Smooth muscle cell (in vitro differentiated cells): Measurements from ENCODE around the gene PTGDS. TPM values are rescaled to one million over a fixed set of nuclear protein-coding genes. Genes with fewer than 3 reads are reported as not detected.

Source experiments
- DNase-seq: peaks from one replicate; lab custom pipeline; 2025; ENCODE audit not compliant: unreplicated experiment; lab: John Stamatoyannopoulos, UW
- H2AFZ ChIP-seq: fragments of 200-600 bp; sonication (generic); 2 replicates; pipeline ENCODE4 v1.6.0; 2016; ENCODE audit warnings: antibody characterized with exemption, low read depth, mild to moderate bottlenecking
- H3F3A ChIP-seq: fragments of 200-600 bp; sonication (generic); 2 replicates; pipeline ENCODE4 v1.6.0; 2017; ENCODE audit warnings: antibody characterized with exemption, low read depth
- H3K27ac ChIP-seq: fragments of 200-600 bp; sonication (generic); 2 replicates; pipeline ENCODE4 v1.5.1; 2016; ENCODE audit warnings: low read depth, mild to moderate bottlenecking
- H3K27me3 ChIP-seq: fragments of 200-600 bp; sonication (generic); 2 replicates; pipeline ENCODE4 v1.6.1; 2016; ENCODE audit warnings: low read depth, mild to moderate bottlenecking
- H3K36me3 ChIP-seq: fragments of 200-600 bp; sonication (generic); 2 replicates; pipeline ENCODE4 v1.5.1; 2016; ENCODE audit warnings: low read depth
- H3K4me1 ChIP-seq: fragments of 200-600 bp; sonication (generic); 2 replicates; pipeline ENCODE4 v1.5.1; 2016; ENCODE audit warnings: low read depth
- H3K4me2 ChIP-seq: fragments of 200-600 bp; sonication (generic); 2 replicates; pipeline ENCODE4 v1.6.0; 2016; ENCODE audit warnings: mild to moderate bottlenecking
- H3K4me3 ChIP-seq: fragments of 200-600 bp; sonication (generic); 2 replicates; pipeline ENCODE4 v1.5.1; 2016; ENCODE audit warnings: mild to moderate bottlenecking
- H3K79me2 ChIP-seq: fragments of 200-600 bp; sonication (generic); 2 replicates; pipeline ENCODE4 v1.6.0; 2016; ENCODE audit warnings: low read depth, mild to moderate bottlenecking
- H3K9ac ChIP-seq: fragments of 200-600 bp; sonication (generic); 2 replicates; pipeline ENCODE4 v1.6.0; 2016; ENCODE audit warnings: low read depth
- H3K9me3 ChIP-seq: fragments of 200-600 bp; sonication (generic); replicated peaks from 2 replicates; pipeline ENCODE4 v1.5.1; 2016; ENCODE audit warnings: low read depth
- H4K20me1 ChIP-seq: fragments of 200-600 bp; sonication (generic); 2 replicates; pipeline ENCODE4 v1.6.0; 2016; ENCODE audit warnings: low read depth
- WGBS: methylation state at CpG from one replicate; pipeline ENCODE4 v1.1.7; 2016; ENCODE audit warnings: low lambda C conversion rate; 5-methylcytosine and 5-hydroxymethylcytosine counted together
- polyA plus RNA-seq: library from polyadenylated mRNA; unstranded; fragments of >200 nt; fragmentation: Nextera tagmentation; extraction: Ambion mirVana; gene quantifications from 2 replicates; pipeline ENCODE4 v1.2.1, GENCODE V29; 2016
- total RNA-seq: library from RNA; depleted of rRNA; stranded (reverse); fragments of >200 nt; gene quantifications from 2 replicates; pipeline ENCODE4 v1.2.3, GENCODE V29; 2014
- TF ChIP-seq, protein P1 (sequence below): fragments of 200-600 bp; sonication (generic); IDR thresholded peaks from 2 replicates; pipeline ENCODE4 v1.5.1; 2017; ENCODE audit warnings: borderline replicate concordance, mild to moderate bottlenecking, antibody characterized with exemption; ENCODE audit not compliant: insufficient read depth, poor library complexity, severe bottlenecking

PTGDS gene
- total and polyA plus RNA-seq, 2 experiments from 2014 or later = 119 to 611 TPM

DNA sequence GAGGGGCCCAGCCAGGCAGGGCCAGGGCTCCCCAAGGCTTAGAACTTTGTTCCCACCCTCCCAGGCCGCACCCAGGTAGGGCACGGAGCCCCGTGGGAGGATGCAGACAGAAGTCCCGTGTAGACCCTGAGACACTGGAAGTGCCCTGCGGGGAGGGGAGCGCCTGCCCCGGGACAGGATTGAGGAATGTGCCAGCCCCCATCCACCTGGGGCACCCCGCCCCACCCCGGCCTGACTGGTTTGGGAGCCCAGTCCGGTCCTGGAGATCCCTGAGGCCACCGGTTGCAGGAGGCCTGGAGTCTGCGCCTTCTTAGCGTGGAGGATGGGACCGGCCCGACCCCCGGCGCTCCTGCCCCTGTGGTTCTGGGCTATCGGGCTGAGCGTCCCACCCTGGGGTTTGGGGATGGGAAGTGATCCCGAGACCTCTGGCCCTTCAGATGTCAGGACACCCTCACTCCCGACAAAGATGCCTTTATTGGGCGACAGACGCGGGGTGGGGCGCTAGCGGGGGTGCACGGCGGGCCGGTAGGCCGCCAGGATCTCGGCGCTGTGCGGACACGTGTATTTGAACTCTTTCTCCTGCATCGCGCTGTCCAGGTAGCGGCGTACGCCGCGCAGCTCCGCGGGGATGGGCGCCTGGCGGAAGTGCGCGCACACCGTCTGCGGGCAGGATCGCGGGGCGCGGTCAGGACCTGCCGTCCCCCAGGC, 17.0 kb downstream of the PTGDS start:
- Histone ChIP-seq H3K9me3 (no peaks in the 10 kb centered on the region), H3K27ac (no peak overlapping the region)
- TF ChIP-seq, protein P1, sequence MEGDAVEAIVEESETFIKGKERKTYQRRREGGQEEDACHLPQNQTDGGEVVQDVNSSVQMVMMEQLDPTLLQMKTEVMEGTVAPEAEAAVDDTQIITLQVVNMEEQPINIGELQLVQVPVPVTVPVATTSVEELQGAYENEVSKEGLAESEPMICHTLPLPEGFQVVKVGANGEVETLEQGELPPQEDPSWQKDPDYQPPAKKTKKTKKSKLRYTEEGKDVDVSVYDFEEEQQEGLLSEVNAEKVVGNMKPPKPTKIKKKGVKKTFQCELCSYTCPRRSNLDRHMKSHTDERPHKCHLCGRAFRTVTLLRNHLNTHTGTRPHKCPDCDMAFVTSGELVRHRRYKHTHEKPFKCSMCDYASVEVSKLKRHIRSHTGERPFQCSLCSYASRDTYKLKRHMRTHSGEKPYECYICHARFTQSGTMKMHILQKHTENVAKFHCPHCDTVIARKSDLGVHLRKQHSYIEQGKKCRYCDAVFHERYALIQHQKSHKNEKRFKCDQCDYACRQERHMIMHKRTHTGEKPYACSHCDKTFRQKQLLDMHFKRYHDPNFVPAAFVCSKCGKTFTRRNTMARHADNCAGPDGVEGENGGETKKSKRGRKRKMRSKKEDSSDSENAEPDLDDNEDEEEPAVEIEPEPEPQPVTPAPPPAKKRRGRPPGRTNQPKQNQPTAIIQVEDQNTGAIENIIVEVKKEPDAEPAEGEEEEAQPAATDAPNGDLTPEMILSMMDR = no peak

GRCh38 chr9:136994888-136995230, 17.6 kb downstream of the PTGDS start:
- H2AFZ ChIP-seq = no peak overlapping the region
- peaks cover 18% of the 10 kb centered on the region for H3K4me1 ChIP-seq
- H3K9ac ChIP-seq = no peak overlapping the region
- TF ChIP-seq, protein P1 = no peak
- peak overlapping the region; percentile 31 for H3K4me2 ChIP-seq
- no peaks in the 10 kb centered on the region for H3K27me3 ChIP-seq
- 64% methylated on average over 10 of the region's 40 CpGs for WGBS
- H3K36me3 ChIP-seq = no peaks in the 10 kb centered on the region
- H3F3A ChIP-seq = peaks cover 3% of the 10 kb centered on the region
- no peak overlapping the region for H3K27ac ChIP-seq
- no peak overlapping the region for H3K4me3 ChIP-seq
- H3K79me2 ChIP-seq = no peaks in the 10 kb centered on the region
- no peak for DNase-seq
- H4K20me1 ChIP-seq = no peaks in the 10 kb centered on the region
- H3K9me3 ChIP-seq = no peaks in the 10 kb centered on the region

More for the DNA sequence above, 17.0 kb downstream of the PTGDS start:
- Histone ChIP-seq H4K20me1 (no peaks in the 10 kb centered on the region), H3K36me3 (no peaks in the 10 kb centered on the region), H3K79me2 (no peaks in the 10 kb centered on the region), H3K4me2 (peak overlapping the region; percentile 31), H3K4me1 (peaks cover 18% of the 10 kb centered on the region), H3K9ac (no peak overlapping the region), H2AFZ (no peak overlapping the region), H3K27me3 (no peaks in the 10 kb centered on the region), H3K4me3 (no peak overlapping the region), H3F3A (peaks cover 3% of the 10 kb centered on the region)
- 81% methylated on average over 31 of the region's 54 CpGs for WGBS
- DNase-seq = no peak

DNA sequence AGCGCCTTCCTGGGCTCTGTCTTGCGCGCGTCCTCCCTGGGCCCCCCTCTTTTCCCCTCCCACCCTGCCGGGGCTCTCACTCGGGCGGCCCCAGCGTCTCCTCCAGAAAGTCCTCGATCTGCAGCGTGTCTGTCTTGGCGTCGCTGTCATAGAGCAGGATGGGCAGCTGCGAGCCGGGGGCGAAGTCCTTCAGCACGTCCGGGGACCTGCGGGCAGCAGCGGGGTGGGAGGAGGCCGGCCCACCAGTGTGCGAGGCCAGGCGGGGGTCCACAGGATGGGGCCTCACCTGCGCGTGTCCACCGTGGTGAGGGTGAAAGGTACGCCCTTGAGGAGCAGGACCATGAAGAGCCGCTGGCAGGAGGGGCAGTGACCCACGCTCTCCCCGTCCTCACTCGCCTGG, 18.1 kb downstream of the PTGDS start:
- no peak overlapping the region for H3K9ac ChIP-seq
- 81% methylated on average over 17 of the region's 30 CpGs for WGBS
- DNase-seq = no peak
- TF ChIP-seq, protein P1 = no peak
- H3K4me3 ChIP-seq = no peak overlapping the region
- no peaks in the 10 kb centered on the region for H3K79me2 ChIP-seq
- no peaks in the 10 kb centered on the region for H3K27me3 ChIP-seq
- no peak overlapping the region for H2AFZ ChIP-seq
- no peaks in the 10 kb centered on the region for H3K9me3 ChIP-seq
- peak overlapping the region; percentile 31 for H3K4me2 ChIP-seq
- H3F3A ChIP-seq = peaks cover 3% of the 10 kb centered on the region
- H4K20me1 ChIP-seq = no peaks in the 10 kb centered on the region
- no peaks in the 10 kb centered on the region for H3K36me3 ChIP-seq
- H3K4me1 ChIP-seq = peaks cover 18% of the 10 kb centered on the region
- H3K27ac ChIP-seq = no peak overlapping the region

DNA sequence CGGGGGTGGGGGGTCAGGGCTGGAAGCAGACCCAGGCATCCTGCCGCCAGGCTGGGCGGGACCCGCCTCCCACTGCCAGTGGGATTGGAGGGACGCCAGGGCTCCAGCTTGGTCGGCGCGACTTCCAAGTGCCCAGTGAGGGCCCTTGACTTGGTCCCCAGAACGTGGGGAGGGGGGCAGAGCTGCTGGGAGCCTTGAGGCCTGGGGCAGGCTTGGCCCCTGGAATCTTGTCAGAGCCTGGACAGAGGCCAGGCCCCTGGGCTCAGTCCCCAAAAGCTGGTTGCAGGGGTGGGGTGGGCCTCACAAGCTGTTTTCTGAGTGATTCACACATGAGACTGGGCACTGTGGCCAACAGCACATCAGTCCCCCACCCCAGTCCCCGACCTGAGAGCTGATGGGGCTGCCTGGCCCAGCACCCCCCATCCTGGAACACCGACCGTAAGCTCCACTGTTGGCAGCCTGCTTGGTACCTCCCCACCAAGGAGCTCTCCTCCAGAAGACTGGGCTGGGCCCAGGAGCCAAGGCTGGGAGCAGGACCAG, 18.5 kb downstream of the PTGDS start:
- Histone ChIP-seq H3K79me2 (no peaks in the 10 kb centered on the region), H3K27me3 (no peaks in the 10 kb centered on the region), H3K4me3 (peak overlapping the region; percentile 40), H3K36me3 (no peaks in the 10 kb centered on the region), H3F3A (peaks cover 3% of the 10 kb centered on the region), H3K9ac (no peak overlapping the region), H3K4me1 (peaks cover 18% of the 10 kb centered on the region), H3K9me3 (no peaks in the 10 kb centered on the region), H3K4me2 (peak overlapping the region; percentile 82), H2AFZ (no peak overlapping the region), H4K20me1 (no peaks in the 10 kb centered on the region), H3K27ac (no peak overlapping the region)
- TF ChIP-seq, protein P1 = no peak
- DNase-seq = no peak
- WGBS = 66% methylated on average over 9 of the region's 12 CpGs
